MM.1S (cell line): Measurements from ENCODE around the gene MTO1.
"Not testable (repeated sequence)": the region's sequence is repeated elsewhere in the genome, so short reads cannot be mapped to it uniquely, and the experiment has no call there.

Experiments
- DNase-seq: peaks from one replicate; pipeline ENCODE4 v3.0.0-alpha.2; 2015
- H2AFZ ChIP-seq: fragments of 300-600 bp; sonication (generic); 2 replicates; pipeline ENCODE4 v1.6.0; 2016; ENCODE audit warnings: antibody characterized with exemption, low read length
- H3F3A ChIP-seq: fragments of 300-600 bp; sonication (generic); 2 replicates; pipeline ENCODE4 v1.6.1; 2016; ENCODE audit warnings: mild to moderate bottlenecking, antibody characterized with exemption, low read length, moderate library complexity, mixed read lengths; ENCODE audit not compliant: insufficient read depth
- H3K27ac ChIP-seq: fragments of 300-600 bp; sonication (generic); 2 replicates; pipeline ENCODE4 v1.5.1; 2016; ENCODE audit warnings: mild to moderate bottlenecking, low read length
- H3K27me3 ChIP-seq: fragments of 300-600 bp; sonication (generic); replicated peaks from 2 replicates; pipeline ENCODE4 v1.6.0; 2016; ENCODE audit warnings: low read length; ENCODE audit not compliant: insufficient read depth
- H3K36me3 ChIP-seq: fragments of 300-600 bp; sonication (generic); replicated peaks from 2 replicates; pipeline ENCODE4 v1.6.1; 2016; ENCODE audit warnings: mild to moderate bottlenecking, low read length, mixed read lengths; ENCODE audit not compliant: insufficient read depth
- H3K4me1 ChIP-seq: fragments of 300-600 bp; sonication (generic); 2 replicates; pipeline ENCODE4 v1.6.1; 2016; ENCODE audit warnings: low read length, mixed read lengths
- H3K4me2 ChIP-seq: fragments of 300-600 bp; sonication (generic); 2 replicates; pipeline ENCODE4 v1.6.0; 2016; ENCODE audit warnings: low read depth, low read length
- H3K4me3 ChIP-seq: fragments of 300-600 bp; sonication (generic); 2 replicates; pipeline ENCODE4 v1.5.1; 2016; ENCODE audit warnings: low read length, mixed read lengths
- H3K79me2 ChIP-seq: fragments of 300-600 bp; sonication (generic); 2 replicates; pipeline ENCODE4 v1.6.1; 2016; ENCODE audit warnings: mixed run types, low read length, mixed read lengths
- H3K9ac ChIP-seq: fragments of 300-600 bp; sonication (generic); 2 replicates; pipeline ENCODE4 v1.6.1; 2016; ENCODE audit warnings: low read length, mixed read lengths
- H3K9me2 ChIP-seq: fragments of 300-600 bp; sonication (generic); replicated peaks from 2 replicates; pipeline ENCODE4 v1.6.1; 2016; ENCODE audit warnings: mild to moderate bottlenecking, low read length, mixed read lengths; ENCODE audit not compliant: insufficient read depth
- H3K9me3 ChIP-seq: fragments of 300-600 bp; sonication (generic); replicated peaks from 2 replicates; pipeline ENCODE4 v1.6.1; 2016; ENCODE audit warnings: mild to moderate bottlenecking, low read length, mixed read lengths; ENCODE audit not compliant: insufficient read depth
- H4K20me1 ChIP-seq: fragments of 300-600 bp; sonication (generic); 2 replicates; pipeline ENCODE4 v1.6.1; 2016; ENCODE audit warnings: mild to moderate bottlenecking, low read length, moderate library complexity, mixed read lengths; ENCODE audit not compliant: insufficient read depth
- CTCF ChIP-seq: fragments of 300-600 bp; sonication (generic); IDR thresholded peaks from 2 replicates; pipeline ENCODE4 v1.5.1; 2016; ENCODE audit warnings: antibody characterized with exemption, low read length, mixed read lengths
- EZH2 ChIP-seq: fragments of 300-600 bp; sonication (generic); optimal IDR thresholded peaks from 2 replicates; pipeline ENCODE3; 2017; ENCODE audit warnings: low read depth, mild to moderate bottlenecking, antibody characterized with exemption, low read length, mixed read lengths
- EZH2phosphoT487 ChIP-seq: fragments of 300-600 bp; sonication (generic); IDR thresholded peaks from 2 replicates; pipeline ENCODE4 v1.6.1; 2018; ENCODE audit warnings: antibody characterized with exemption, low read length

The MTO1 gene

GRCh38 chr6:73451223-73452106 lies 10.1 kb upstream of the MTO1 start:
- Histone ChIP-seq H3K9me3 (no peaks in the 10 kb centered on the region), H3K27ac (peak overlapping the region; percentile 89), H3K27me3 (no peaks in the 10 kb centered on the region), H3K4me1 (peaks cover 6% of the 10 kb centered on the region), H3K9ac (peak overlapping the region; percentile 94), H4K20me1 (0 out of 2 replicates have a peak, but pooled peaks cover 6% of the 10 kb centered on the region), H3K36me3 (peaks cover 4% of the 10 kb centered on the region; the same call in 1 of the 2 replicates), H3K79me2 (peaks cover 56% of the 10 kb centered on the region), H3F3A (peaks cover 23% of the 10 kb centered on the region), H3K9me2 (no peaks in the 10 kb centered on the region), H3K4me2 (peak overlapping the region; percentile 83), H2AFZ (peak overlapping the region; percentile 74), H3K4me3 (peak overlapping the region; percentile 90)
- TF ChIP-seq EZH2 (no peak), EZH2phosphoT487 (no peak), CTCF (no peak)
- DNase-seq, result peak; percentile 64

- peaks cover 4% of the 10 kb centered on the region; the same call in 1 of the 2 replicates for H3K36me3 ChIP-seq
- no peaks in the 10 kb centered on the region for H3K27me3 ChIP-seq
- TF ChIP-seq EZH2 (no peak), CTCF (no peak), EZH2phosphoT487 (no peak)
- no peaks in the 10 kb centered on the region for H3K9me3 ChIP-seq
- peak within 1 kb of the TSS; percentile 89 for H3K27ac ChIP-seq
- peak; percentile 89 for DNase-seq
- H4K20me1 ChIP-seq, result 0 out of 2 replicates have a peak, but pooled peaks cover 6% of the 10 kb centered on the region
- peak within 1 kb of the TSS; percentile 74 for H2AFZ ChIP-seq
- peak within 1 kb of the TSS; percentile 83 for H3K4me2 ChIP-seq
- H3K4me3 ChIP-seq, result peak within 1 kb of the TSS; percentile 90
- peak within 1 kb of the TSS; percentile 94 for H3K9ac ChIP-seq
- peaks cover 23% of the 10 kb centered on the region for H3F3A ChIP-seq
- H3K79me2 ChIP-seq, result peaks cover 50% of the 10 kb centered on the region
- H3K4me1 ChIP-seq, result peaks cover 6% of the 10 kb centered on the region
- H3K9me2 ChIP-seq, result no peaks in the 10 kb centered on the region
Observed at GRCh38 chr6:73452107-73452461, 9.5 kb upstream of the MTO1 start, which contains the start of gene CGAS. TSS of gene CGAS (minus strand) at chr6:73452297. CDS start at chr6:73452181, 116 bp downstream.

- H3K36me3 ChIP-seq, result no peaks in the 10 kb centered on the region
- H3K27me3 ChIP-seq, result no peaks in the 10 kb centered on the region
- H3K9ac ChIP-seq, result no peak overlapping the region
- no peak overlapping the region for H3K4me3 ChIP-seq
- no peaks in the 10 kb centered on the region for H3K9me2 ChIP-seq
- H3F3A ChIP-seq, result peaks cover 19% of the 10 kb centered on the region
- H2AFZ ChIP-seq, result no peak overlapping the region
- no peak overlapping the region for H3K27ac ChIP-seq
- H3K9me3 ChIP-seq, result no peaks in the 10 kb centered on the region
- no peak for DNase-seq
- no peak overlapping the region for H3K4me2 ChIP-seq
- no peaks in the 10 kb centered on the region for H4K20me1 ChIP-seq
- H3K79me2 ChIP-seq, result peaks cover 11% of the 10 kb centered on the region
- H3K4me1 ChIP-seq, result peaks cover 8% of the 10 kb centered on the region
- no peak for TF ChIP-seq CTCF
- no peak for TF ChIP-seq EZH2phosphoT487
- no peak for TF ChIP-seq EZH2
Observed at GRCh38 chr6:73455865-73456629, 5.5 kb upstream of the MTO1 start.

- Histone ChIP-seq H3K4me1 (peaks cover 14% of the 10 kb centered on the region), H3F3A (peaks cover 23% of the 10 kb centered on the region), H3K79me2 (peaks cover 27% of the 10 kb centered on the region)
- H3K27me3 ChIP-seq, H3K9ac ChIP-seq, H3K9me2 ChIP-seq, H3K36me3 ChIP-seq, H3K4me2 ChIP-seq, DNase-seq, H4K20me1 ChIP-seq, H2AFZ ChIP-seq, H3K9me3 ChIP-seq, H3K4me3 ChIP-seq, H3K27ac ChIP-seq: not testable (repeated sequence)
Observed at GRCh38 chr6:73459474-73459873, 2.1 kb upstream of the MTO1 start.
